GM10266 (cell line): Measurements from ENCODE around the gene ADGRL3.

ENCODE experiments used
- DNase-seq: peaks from one replicate; pipeline ENCODE4 v3.0.0; 2012; ENCODE audit errors: extremely low spot score
- CTCF ChIP-seq: IDR thresholded peaks from 2 replicates; pipeline ENCODE4 v1.5.1; 2012; ENCODE audit warnings: mild to moderate bottlenecking, low read depth; ENCODE audit not compliant: control insufficient read depth, insufficient read depth; ENCODE audit errors: missing control alignments

ADGRL3 gene

DNA sequence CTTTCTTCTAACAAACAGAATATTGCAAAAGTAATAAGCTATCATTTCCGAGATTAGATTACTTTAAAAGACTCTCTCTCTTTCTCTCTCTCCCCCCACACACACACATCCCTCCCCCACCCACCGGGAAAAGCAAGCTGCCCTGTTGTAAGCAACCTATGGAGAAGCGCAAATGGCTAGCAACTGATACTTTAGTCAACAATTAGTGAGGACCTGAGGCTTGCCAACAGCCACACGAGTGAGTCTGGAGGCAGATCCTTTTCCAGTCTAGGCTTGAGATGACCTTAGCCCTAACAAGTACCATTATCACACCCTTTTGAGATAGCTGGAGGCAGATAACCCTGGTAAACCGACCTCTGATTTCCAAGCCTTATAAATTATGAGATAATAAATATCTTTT lies 19.7 kb upstream of the ADGRL3 start:
- no peak for TF ChIP-seq CTCF
- no peak for DNase-seq

- no peak for DNase-seq
- no peak for TF ChIP-seq CTCF
These were observed 17.2 kb upstream of the ADGRL3 start for GRCh38 chr4:61182915-61183314.

DNA sequence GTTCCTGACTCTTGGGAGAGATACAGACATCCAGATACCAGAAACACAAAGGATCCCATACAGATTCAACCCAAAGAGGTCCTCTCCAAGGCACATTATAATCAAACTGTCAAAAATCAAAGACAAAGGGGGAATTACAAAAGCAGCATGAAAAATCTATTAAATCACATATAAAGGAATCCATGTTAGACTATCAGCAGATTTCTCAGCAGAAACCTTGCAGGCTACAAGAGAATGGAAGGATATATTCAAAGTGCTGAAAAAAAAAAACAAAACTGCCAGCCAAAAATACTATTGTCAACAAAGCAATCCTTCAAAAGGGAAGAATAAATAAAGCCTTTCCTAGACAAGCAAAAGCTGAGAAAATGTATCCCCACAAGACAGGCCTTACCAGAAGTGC lies 14.8 kb upstream of the ADGRL3 start:
- TF ChIP-seq CTCF, result no peak
- DNase-seq, result no peak

DNA sequence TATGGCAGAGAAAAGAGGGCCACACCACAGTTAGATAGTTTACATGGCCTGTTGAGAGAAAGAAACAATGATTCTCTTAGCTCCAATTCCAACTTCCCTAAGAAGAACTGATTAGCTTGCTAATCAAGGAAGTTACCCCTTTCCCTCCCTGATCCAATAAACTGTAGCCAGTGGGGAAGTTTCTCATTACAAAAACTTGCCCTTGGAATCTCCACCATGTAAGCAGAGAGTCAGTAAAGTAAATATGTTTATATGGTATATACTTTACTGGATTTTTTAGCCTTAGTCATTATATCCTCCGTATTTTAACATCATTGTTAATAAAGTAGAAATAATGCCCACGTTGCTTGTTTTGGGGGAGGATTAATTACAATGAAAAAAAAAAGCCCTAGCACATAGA lies 7.7 kb upstream of the ADGRL3 start:
- DNase-seq, result no peak
- TF ChIP-seq CTCF, result no peak

DNA sequence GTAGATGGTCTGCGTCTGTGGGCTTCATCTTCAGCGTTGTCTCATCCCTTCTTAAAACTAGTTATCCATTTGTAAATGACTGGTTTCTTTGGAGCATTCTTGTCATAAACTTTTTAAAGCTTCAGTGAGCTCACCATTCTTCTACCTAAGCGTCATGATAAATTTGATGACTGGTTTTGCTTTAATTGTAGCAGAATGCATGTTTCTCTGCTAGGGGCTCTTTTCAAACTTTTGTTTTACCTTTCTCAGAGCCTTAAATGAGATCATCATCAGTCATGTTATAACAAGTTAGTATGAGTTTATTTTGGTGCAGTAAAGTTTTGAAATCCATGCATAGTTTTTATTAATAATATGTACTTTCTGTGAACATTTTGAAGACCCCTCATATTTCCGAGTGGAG lies 6.3 kb upstream of the ADGRL3 start:
- TF ChIP-seq CTCF, result no peak
- DNase-seq, result no peak

GRCh38 chr4:61194571-61194970 lies 5.6 kb upstream of the ADGRL3 start:
- DNase-seq, result no peak
- TF ChIP-seq CTCF, result no peak

GRCh38 chr4:61195101-61195500 lies 5.0 kb upstream of the ADGRL3 start:
- DNase-seq, result no peak
- no peak for TF ChIP-seq CTCF
